K562 (cell line): ENCODE data around the gene PDGFC. TPM values are rescaled to one million over a fixed set of nuclear protein-coding genes. Genes with fewer than 3 reads are reported as not detected.

Experiments used
- ATAC-seq: fragments of 200-7000 bp; cut with Tn5 transposase; 3 replicates; pipeline ENCODE4 v1.9.1; 2020; ENCODE audit warnings: moderate library complexity
- BruUV-seq: library from RNA; stranded (reverse); fragments of 400-500 nt; replicated peaks from 2 replicates; lab custom pipeline; 2021; lab: Mats Ljungman, UMichigan
- CTCF ChIA-PET: fragments of 300-600 bp; formaldehyde crosslinking; extraction: SDS; loops from one replicate; lab custom pipeline; 2021; ENCODE audit warnings: low intra/inter-chr PET ratio; lab: Yijun Ruan, JAX
- POLR2A ChIA-PET: fragments of 300-600, 350-650 bp; sonication (Branson Sonifier 250); formaldehyde crosslinking; extraction: SDS; loops from one replicate; lab custom pipeline; 2021; ENCODE audit warnings: antibody characterized with exemption, inconsistent platforms; lab: Yijun Ruan, JAX
- DNase-seq, 4 experiments: peaks; one replicate each; pipeline versions ENCODE4 v3.0.0 to v3.0.0-alpha.2; 2011 to 2018; ENCODE audit warnings: low spot score in 3 of 4, mixed read lengths in 3 of 4; ENCODE audit errors: extremely low read depth in 1 of 4
- FAIRE-seq: peaks from 2 replicates; lab custom pipeline; 2011; peaks lifted over from hg19 to GRCh38; lab: Jason Lieb, UNC
- H2AFZ ChIP-seq: 2 replicates; pipeline ENCODE4 v1.6.0; 2011; ENCODE audit warnings: low read depth, low read length, control low read depth, inconsistent platforms
- H3K27ac ChIP-seq: fragments of 200-600 bp; 3 replicates; pipeline ENCODE4 v1.8.0; 2011; ENCODE audit warnings: low read depth, mild to moderate bottlenecking, control low read depth, inconsistent platforms, low read length, moderate library complexity, mixed read lengths; ENCODE audit errors: extremely low read depth
- H3K27me3 ChIP-seq, 2 experiments: fragments of 300-600 bp in 1 of 2; 2 replicates in 1 of 2; 3 replicates in 1 of 2; pipeline versions ENCODE4 v1.6.0 to v1.8.0; 2011; ENCODE audit warnings: inconsistent platforms in 2 of 2, low read length in 2 of 2, mild to moderate bottlenecking in 1 of 2, mixed read lengths in 1 of 2, moderate library complexity in 1 of 2; ENCODE audit not compliant: control insufficient read depth in 2 of 2, insufficient read depth in 2 of 2
- H3K36me3 ChIP-seq: fragments of 300-600 bp; 3 replicates; pipeline ENCODE4 v1.8.0; 2011; ENCODE audit warnings: mild to moderate bottlenecking, low read length, inconsistent platforms; ENCODE audit not compliant: control insufficient read depth, insufficient read depth
- H3K4me1 ChIP-seq, 2 experiments: fragments of 200-600 bp in 1 of 2; replicated peaks in 1 of 2; 2 replicates in 1 of 2; 3 replicates in 1 of 2; pipeline versions ENCODE4 v1.5.1 to v1.8.0; 2011; ENCODE audit warnings: inconsistent platforms in 2 of 2, low read length in 2 of 2, mild to moderate bottlenecking in 1 of 2, mixed read lengths in 1 of 2, moderate library complexity in 1 of 2; ENCODE audit not compliant: control insufficient read depth in 2 of 2, insufficient read depth in 2 of 2
- H3K4me2 ChIP-seq: 2 replicates; pipeline ENCODE4 v1.6.1; 2011; ENCODE audit warnings: low read length, control low read depth, inconsistent platforms, mixed read lengths; ENCODE audit not compliant: insufficient read depth
- H3K4me3 ChIP-seq: fragments of 200-600 bp; sonication (generic), shearing (Covaris generic); 2 replicates; pipeline ENCODE4 v1.5.1; 2016; ENCODE audit warnings: control low read depth, inconsistent platforms
- H3K79me2 ChIP-seq: fragments of 200-600 bp; 3 replicates; pipeline ENCODE4 v1.8.0; 2011; ENCODE audit warnings: low read length, inconsistent platforms; ENCODE audit not compliant: control insufficient read depth, insufficient read depth
- H3K9ac ChIP-seq, 2 experiments: 2 replicates each; pipeline versions ENCODE4 v1.6.0 to v1.6.1; 2011; ENCODE audit warnings: low read depth in 2 of 2, low read length in 2 of 2, control low read depth in 1 of 2, inconsistent platforms in 1 of 2, mild to moderate bottlenecking in 1 of 2, mixed read lengths in 1 of 2; ENCODE audit not compliant: insufficient read depth in 1 of 2
- H3K9me1 ChIP-seq: one replicate; pipeline ENCODE4 v1.6.0; 2011; ENCODE audit warnings: inconsistent platforms, mild to moderate bottlenecking, low read length, moderate library complexity; ENCODE audit not compliant: control insufficient read depth, insufficient read depth
- H3K9me3 ChIP-seq: replicated peaks from 2 replicates; pipeline ENCODE4 v1.5.1; 2011; ENCODE audit warnings: low read depth, low read length, inconsistent platforms; ENCODE audit not compliant: control insufficient read depth, insufficient read depth
- H4K20me1 ChIP-seq: replicated peaks from 2 replicates; pipeline ENCODE4 v1.6.1; 2011; ENCODE audit warnings: low read length, inconsistent platforms, mixed read lengths; ENCODE audit not compliant: control insufficient read depth, insufficient read depth
- EP400 ChIP-seq: fragments of 450-650 bp; IDR thresholded peaks from 2 replicates; pipeline ENCODE4 v1.6.1; 2017; ENCODE audit warnings: antibody characterized with exemption, mild to moderate bottlenecking, moderate library complexity
- HES1 ChIP-seq: fragments of 450-650 bp; IDR thresholded peaks from 2 replicates; pipeline ENCODE4 v1.6.1; 2016; ENCODE audit warnings: low read depth, mild to moderate bottlenecking, moderate library complexity
- HNRNPK ChIP-seq: fragments of 200-400 bp; formaldehyde crosslinking; IDR thresholded peaks from one replicate; pipeline ENCODE4 v1.6.1; 2018; ENCODE audit warnings: mild to moderate bottlenecking, low read depth, low read length; ENCODE audit not compliant: poor library complexity, severe bottlenecking
- ILK ChIP-seq: fragments of 450-650 bp; IDR thresholded peaks from 2 replicates; pipeline ENCODE4 v1.6.1; 2016; ENCODE audit warnings: missing genetic modification characterization, low read depth, mild to moderate bottlenecking, missing compliant biosample characterization, moderate library complexity, borderline replicate concordance
- NR4A1 ChIP-seq, 2 experiments: fragments of 250-450 bp in 1 of 2; fragments of 450-650 bp in 1 of 2; sonication (Bioruptor Pico) in 1 of 2; IDR thresholded peaks; 2 replicates each; pipeline versions ENCODE4 v1.4.0 to v1.6.1; 2016 to 2020; ENCODE audit warnings: mild to moderate bottlenecking in 2 of 2, missing compliant biosample characterization in 1 of 2, missing genetic modification characterization in 1 of 2, moderate library complexity in 1 of 2
- POLR2B ChIP-seq: fragments of 450-650 bp; IDR thresholded peaks from 2 replicates; pipeline ENCODE4 v1.6.1; 2018; ENCODE audit warnings: low read depth; ENCODE audit not compliant: partially characterized antibody
- SLC30A9 ChIP-seq: fragments of 250-450 bp; sonication (Bioruptor Pico); IDR thresholded peaks from 2 replicates; pipeline ENCODE4 v1.8.0; 2022; ENCODE audit warnings: mild to moderate bottlenecking, moderate library complexity
- SNAPC5 ChIP-seq: fragments of 250-450 bp; sonication (Bioruptor Pico); IDR thresholded peaks from 2 replicates; pipeline ENCODE4 v1.8.0; 2021; ENCODE audit warnings: moderate library complexity, mild to moderate bottlenecking, inconsistent platforms
- ZBTB33 ChIP-seq: sonication (generic); formaldehyde crosslinking; IDR thresholded peaks from 2 replicates; pipeline ENCODE4 v1.8.1; 2023; ENCODE audit warnings: mild to moderate bottlenecking, missing genetic modification reagents
- ZNF124 ChIP-seq: sonication (generic); formaldehyde crosslinking; IDR thresholded peaks from 2 replicates; pipeline ENCODE4 v1.8.1; 2022; ENCODE audit warnings: missing genetic modification reagents
- ZNF165 ChIP-seq: fragments of 250-450 bp; sonication (Bioruptor Pico); IDR thresholded peaks from 2 replicates; pipeline ENCODE4 v1.4.0; 2020; ENCODE audit warnings: borderline replicate concordance
- WGBS: fragments of 100-300 bp; shearing (Covaris generic); methylation state at CpG from one replicate; pipeline ENCODE4 v1.1.6; 2016; ENCODE audit warnings: low coverage, mixed read lengths; ENCODE audit not compliant: insufficient coverage; ENCODE audit errors: missing lambda C conversion rate; 5-methylcytosine and 5-hydroxymethylcytosine counted together
- in situ Hi-C: fragments of 300-500 bp; cut with MboI; formaldehyde crosslinking; loops from 4 replicates; pipeline ENCODE4 v1.15.0; 2018; ENCODE audit warnings: inconsistent platforms, mixed read lengths
- intact Hi-C: fragments of 100-400 bp; cut with micrococcal nuclease; formaldehyde crosslinking; loops from 2 replicates; pipeline ENCODE4 v1.14.2; 2022
- polyA plus RNA-seq, 8 experiments: library from polyadenylated mRNA; depleted of rRNA in 4 of 8; stranded (reverse) in 5 of 8; unstranded in 3 of 8; fragments of >200 nt; fragmentation: Nextera tagmentation in 2 of 8; fragmentation: Illumina TruSeq in 1 of 8; extraction: Ambion mirVana in 2 of 8; extraction: Trizol in 1 of 8; gene quantifications; 2 replicates each; pipeline versions ENCODE4 v1.2.1 to v1.2.3, GENCODE V29; 2011 to 2014; ENCODE audit warnings: inconsistent platforms in 1 of 8, missing spikeins in 1 of 8
- total RNA-seq, 7 experiments: library from RNA; depleted of rRNA in 6 of 7; stranded (reverse); fragments of >200 nt in 6 of 7; fragmentation: Illumina TruSeq in 2 of 7; extraction: Trizol in 2 of 7; gene quantifications; 2 replicates each; pipeline versions ENCODE4 v1.2.1 to v1.2.3, GENCODE V29; 2011 to 2021; ENCODE audit warnings: low replicate concordance in 1 of 7

PDGFC gene
- total and polyA plus RNA-seq, 9 of the 15 experiments (the other 6 are each of a cell fraction or from before 2014, with no cell fraction given), result not detected

- no peaks in the 10 kb centered on the region for H3K79me2 ChIP-seq
- no peak overlapping the region for H3K9ac ChIP-seq
- H3K27me3 ChIP-seq, result no peaks in the 10 kb centered on the region
- no peaks in the 10 kb centered on the region for H3K4me1 ChIP-seq
- H3K4me3 ChIP-seq, result no peak overlapping the region
- ChIA-PET CTCF (no interaction called here), POLR2A (no interaction called here)
- no peaks in the 10 kb centered on the region for H3K9me1 ChIP-seq
- no peak overlapping the region for H3K4me2 ChIP-seq
- BruUV-seq, result no TSS peak
- FAIRE-seq, result no peak
- 0% methylated on average over 3 of the region's 3 CpGs for WGBS
- H4K20me1 ChIP-seq, result no peaks in the 10 kb centered on the region
- in situ Hi-C loops (no loop called here), intact Hi-C loops (no loop called here)
- no peak for ATAC-seq
- no peak for DNase-seq
- no peak overlapping the region for H3K27ac ChIP-seq
- H3K9me3 ChIP-seq, result no peaks in the 10 kb centered on the region
- H2AFZ ChIP-seq, result no peak overlapping the region
- no peaks in the 10 kb centered on the region for H3K36me3 ChIP-seq
- TF ChIP-seq SNAPC5 (CRISPR knock-in tag) (no peak), EP400 (no peak), ZNF165 (CRISPR knock-in tag) (no peak), ZBTB33 (CRISPR knock-in tag) (no peak), HES1 (no peak), NR4A1 (CRISPR knock-in tag; IDR thresholded peaks at IDR 0.05) (no peak), NR4A1 (tag; IDR thresholded peaks at IDR 0.05) (no peak), POLR2B (no peak), HNRNPK (no peak), ZNF124 (CRISPR knock-in tag) (no peak), ILK (tag) (no peak), SLC30A9 (CRISPR knock-in tag) (no peak)
- TF ChIP-seq, all 486 proteins: peak for 0
Measured at GRCh38 chr4:156963419-156963818, 8.2 kb downstream of the PDGFC start.
